ENCODE data around the gene PLN. TPM values are rescaled to one million over a fixed set of nuclear protein-coding genes. Genes with fewer than 3 reads are reported as not detected.

The PLN gene
- total and polyA plus RNA-seq, 2 experiments from 2014 or later = 187 to 603 TPM

- no peaks in the 10 kb centered on the region for H3K27me3 ChIP-seq
- no peak for DNase-seq (ENCODE audit: low read depth in 1 of 2, low spot score in 1 of 2)
- no peak for TF ChIP-seq CTCF (IDR thresholded peaks at IDR 0.05; ENCODE audit: low read depth, low read length)
- no peak overlapping the region for H3K4me3 ChIP-seq
- no peaks in the 10 kb centered on the region for H3K9me3 ChIP-seq (ENCODE audit: low read depth)
- H3K4me1 ChIP-seq (ENCODE audit: low read depth) = no peaks in the 10 kb centered on the region
- H3K27ac ChIP-seq = no peak overlapping the region
- H3K36me3 ChIP-seq = no peaks in the 10 kb centered on the region
Observed at GRCh38 chr6:118504611-118505010, 43.5 kb upstream of the PLN start.

GRCh38 chr6:118505656-118506055 is 42.4 kb upstream of the PLN start:
- TF ChIP-seq CTCF (IDR thresholded peaks at IDR 0.05; ENCODE audit: low read depth, low read length) = no peak
- Histone ChIP-seq H3K36me3 (no peaks in the 10 kb centered on the region), H3K27ac (no peak overlapping the region), H3K27me3 (no peaks in the 10 kb centered on the region), H3K4me3 (no peak overlapping the region), H3K4me1 (ENCODE audit: low read depth) (no peaks in the 10 kb centered on the region), H3K9me3 (ENCODE audit: low read depth) (no peaks in the 10 kb centered on the region)
- DNase-seq (ENCODE audit: low read depth in 1 of 2, low spot score in 1 of 2) = no peak

- no peak for TF ChIP-seq CTCF (IDR thresholded peaks at IDR 0.05; ENCODE audit: low read depth, low read length)
- no peaks in the 10 kb centered on the region for H3K9me3 ChIP-seq (ENCODE audit: low read depth)
- no peak for DNase-seq (ENCODE audit: low read depth in 1 of 2, low spot score in 1 of 2)
Observed at GRCh38 chr6:118506071-118506638, 41.9 kb upstream of the PLN start.

DNA sequence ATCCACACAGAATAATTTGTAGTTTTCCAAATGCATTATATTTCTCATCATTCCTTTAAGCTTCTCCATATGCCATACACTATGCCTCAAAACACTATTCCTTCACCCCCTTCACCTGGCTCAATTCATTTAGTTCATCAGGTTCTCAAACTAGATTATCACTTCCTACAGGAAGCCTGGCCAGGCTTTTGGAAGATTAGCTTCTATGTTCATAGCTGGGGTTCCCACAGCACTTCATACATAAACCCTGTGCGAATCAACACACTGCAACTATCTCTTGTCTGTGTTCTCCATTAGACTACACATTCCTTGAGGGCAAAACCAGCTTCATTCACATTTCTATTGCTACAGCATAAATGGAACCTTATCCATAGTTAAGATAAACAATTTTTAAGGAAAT is 40.5 kb upstream of the PLN start:
- TF ChIP-seq CTCF (IDR thresholded peaks at IDR 0.05; ENCODE audit: low read depth, low read length) = no peak
- DNase-seq (ENCODE audit: low read depth in 1 of 2, low spot score in 1 of 2) = no peak
- H3K27ac ChIP-seq = no peak overlapping the region
- H3K4me1 ChIP-seq (ENCODE audit: low read depth) = peaks cover 12% of the 10 kb centered on the region
- no peaks in the 10 kb centered on the region for H3K9me3 ChIP-seq (ENCODE audit: low read depth)
- H3K27me3 ChIP-seq = no peaks in the 10 kb centered on the region
- no peaks in the 10 kb centered on the region for H3K36me3 ChIP-seq
- H3K4me3 ChIP-seq = no peak overlapping the region

More at GRCh38 chr6:118506071-118506638, 41.9 kb upstream of the PLN start:
- Histone ChIP-seq H3K4me3 (no peak overlapping the region), H3K27me3 (no peaks in the 10 kb centered on the region), H3K27ac (no peak overlapping the region), H3K4me1 (ENCODE audit: low read depth) (no peaks in the 10 kb centered on the region), H3K36me3 (no peaks in the 10 kb centered on the region)

GRCh38 chr6:118509009-118509617 is 39.0 kb upstream of the PLN start:
- TF ChIP-seq CTCF (IDR thresholded peaks at IDR 0.05; ENCODE audit: low read depth, low read length) = peak; percentile 72

More at GRCh38 chr6:118509009-118509617, 39.0 kb upstream of the PLN start:
- Histone ChIP-seq H3K27me3 (no peaks in the 10 kb centered on the region), H3K4me3 (no peak overlapping the region), H3K36me3 (no peaks in the 10 kb centered on the region), H3K4me1 (ENCODE audit: low read depth) (peaks cover 14% of the 10 kb centered on the region), H3K27ac (no peak overlapping the region), H3K9me3 (ENCODE audit: low read depth) (no peaks in the 10 kb centered on the region)
- DNase-seq (ENCODE audit: low read depth in 1 of 2, low spot score in 1 of 2) = peak; percentile 23 to 57

All from cardiac muscle cell (in vitro differentiated cells and primary cell).